OCI-LY1 (cell line): Measurements from ENCODE around the gene CFAP210.

Source experiments
- CTCF ChIP-seq: fragments of 200-600 bp; sonication (generic), shearing (Covaris generic); IDR thresholded peaks from 2 replicates; pipeline ENCODE4 v1.5.1; 2017; ENCODE audit warnings: mild to moderate bottlenecking, antibody characterized with exemption, low read length, moderate library complexity, mixed read lengths
- EZH2 ChIP-seq: fragments of 200-600 bp; sonication (generic), shearing (Covaris generic); IDR thresholded peaks from 2 replicates; pipeline ENCODE4 v1.8.0; 2017; ENCODE audit warnings: borderline replicate concordance, mixed run types, mild to moderate bottlenecking, antibody characterized with exemption, low read length, moderate library complexity, mixed read lengths

GRCh38 chr2:169732583-169733358, 38.6 kb upstream of the CFAP210 start:
- TF ChIP-seq CTCF, result no peak
- no peak for TF ChIP-seq EZH2
